Endometrial microvascular endothelial cells (primary cell): ENCODE measurements around the gene THRB. TPM values are rescaled to one million over a fixed set of nuclear protein-coding genes. Genes with fewer than 3 reads are reported as not detected.

Experiments used
- in situ Hi-C: cut with HindIII; loops from 2 replicates; pipeline ENCODE4 v1.10.0; 2017; ENCODE audit warnings: low sequenced_read_pairs, low pct_unique_long_range_greater_than_20kb; ENCODE audit errors: inconsistent ontology term
- total RNA-seq: library from RNA; depleted of rRNA; stranded (reverse); fragments of >200 nt; gene quantifications from one replicate; pipeline ENCODE4 v1.2.3, GENCODE V29; 2015; ENCODE audit errors: inconsistent ontology term

THRB gene
- total RNA-seq, 1 donor from 2014 or later, result 7.1 TPM

DNA sequence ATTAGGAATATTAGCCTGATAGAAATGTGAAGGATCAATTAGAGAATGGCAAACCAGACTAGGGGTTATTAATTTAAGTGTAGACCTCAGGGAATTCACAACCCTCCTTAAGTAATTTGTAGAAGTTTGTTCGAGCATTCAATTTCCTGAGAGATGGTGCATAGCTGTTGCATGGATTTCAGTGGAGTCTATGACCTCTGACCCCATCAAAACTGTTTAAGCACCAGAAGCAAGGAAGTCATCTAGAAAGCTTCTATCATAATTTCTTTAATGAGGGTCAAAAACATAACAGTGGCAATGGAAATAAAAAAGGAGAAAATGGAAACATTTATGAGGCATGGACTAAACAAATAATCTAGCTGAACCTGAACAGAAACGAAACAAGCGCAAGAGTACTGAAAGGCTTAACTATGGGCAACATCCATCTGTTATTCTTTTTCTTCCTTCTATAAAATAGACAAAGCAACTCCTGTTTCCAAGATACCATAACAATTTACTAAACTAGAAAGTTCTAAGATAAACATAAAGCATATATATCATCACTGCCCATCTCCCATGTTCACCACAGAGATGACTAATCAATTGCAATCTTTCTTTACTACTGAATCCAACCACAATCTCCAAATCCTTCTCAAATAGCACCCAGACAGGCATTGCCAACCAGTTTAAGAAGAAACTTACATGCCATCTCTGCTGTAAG lies 151.4 kb downstream of the THRB start:
- in situ Hi-C loops, result no loop called here

DNA sequence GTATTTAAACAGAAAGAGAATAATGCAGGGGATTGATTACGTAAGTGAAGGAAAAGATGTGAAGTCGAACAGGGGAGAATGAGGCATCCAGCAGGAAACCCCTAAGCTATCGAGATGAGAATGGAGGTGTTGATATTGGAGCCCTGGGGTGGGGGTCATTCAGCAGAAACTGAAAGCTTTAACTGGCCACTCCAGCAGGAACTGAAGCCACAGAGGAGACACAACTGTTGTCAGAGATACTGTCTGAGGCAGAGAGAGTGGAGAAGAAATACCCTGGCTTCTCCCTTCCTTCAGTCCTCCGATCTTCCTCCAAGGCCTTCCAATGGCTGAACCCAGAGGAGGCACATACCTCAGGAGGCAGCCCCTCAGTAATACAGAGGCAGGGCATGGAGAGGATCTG lies 152.4 kb downstream of the THRB start:
- in situ Hi-C loops, result no loop called here

DNA sequence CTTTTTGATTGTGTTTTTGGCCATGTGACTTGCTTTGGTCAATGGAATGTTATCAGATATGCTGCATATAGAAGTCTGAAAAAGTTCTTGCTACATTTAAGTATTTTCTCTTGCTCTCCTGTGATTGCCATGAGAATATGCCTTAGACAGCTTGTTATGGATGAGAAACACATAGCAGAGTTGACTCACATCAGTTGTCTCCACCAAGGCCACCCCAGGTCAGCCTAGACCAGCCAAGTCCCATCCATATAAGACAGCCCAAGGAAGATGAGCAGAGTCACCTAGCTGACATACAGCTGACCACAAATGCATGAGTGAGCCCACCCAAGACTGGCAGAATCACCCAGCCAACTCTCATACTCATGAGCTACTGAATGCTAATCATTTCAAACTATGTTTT lies 153.0 kb downstream of the THRB start:
- in situ Hi-C loops, result no loop called here

DNA sequence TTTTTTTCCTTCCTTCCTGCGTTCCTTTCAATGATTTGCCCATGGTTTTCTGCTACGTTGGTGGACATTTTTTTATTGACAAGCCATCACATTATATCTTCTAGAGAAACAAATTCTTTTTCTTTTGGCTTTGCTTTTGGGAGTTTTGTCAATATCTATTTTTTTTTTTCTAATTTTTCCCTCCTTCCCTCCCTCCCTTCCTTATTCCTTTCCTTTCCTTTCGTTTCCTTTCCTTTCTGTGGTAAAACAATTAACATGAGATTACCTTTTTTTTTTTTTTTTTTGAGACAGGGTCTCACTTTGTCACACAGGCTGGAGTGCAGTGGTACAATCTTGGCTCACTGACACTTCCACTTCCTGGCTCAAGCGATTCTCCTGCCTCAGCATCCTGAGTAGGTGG lies 153.7 kb downstream of the THRB start:
- in situ Hi-C loops, result no loop called here

DNA sequence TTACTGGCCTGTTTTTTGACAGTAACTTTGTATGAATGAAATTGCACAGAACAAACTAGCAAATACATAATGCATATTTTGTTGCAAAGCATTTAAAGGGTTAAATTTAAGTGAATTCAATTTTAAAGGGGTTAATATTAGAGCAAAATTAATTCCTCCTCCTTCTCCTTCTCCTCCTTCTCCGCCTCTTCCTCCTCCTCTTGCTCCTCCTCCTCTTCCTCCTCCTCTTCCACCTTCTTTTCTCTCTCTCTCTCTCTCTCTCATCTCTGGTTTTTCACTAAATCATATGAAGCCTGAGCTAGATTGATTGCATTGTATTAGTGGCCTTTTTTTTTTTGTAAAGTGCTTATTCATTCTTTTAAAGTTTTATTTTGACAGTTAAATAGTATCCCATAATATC lies 154.5 kb downstream of the THRB start:
- in situ Hi-C loops, result no loop called here

DNA sequence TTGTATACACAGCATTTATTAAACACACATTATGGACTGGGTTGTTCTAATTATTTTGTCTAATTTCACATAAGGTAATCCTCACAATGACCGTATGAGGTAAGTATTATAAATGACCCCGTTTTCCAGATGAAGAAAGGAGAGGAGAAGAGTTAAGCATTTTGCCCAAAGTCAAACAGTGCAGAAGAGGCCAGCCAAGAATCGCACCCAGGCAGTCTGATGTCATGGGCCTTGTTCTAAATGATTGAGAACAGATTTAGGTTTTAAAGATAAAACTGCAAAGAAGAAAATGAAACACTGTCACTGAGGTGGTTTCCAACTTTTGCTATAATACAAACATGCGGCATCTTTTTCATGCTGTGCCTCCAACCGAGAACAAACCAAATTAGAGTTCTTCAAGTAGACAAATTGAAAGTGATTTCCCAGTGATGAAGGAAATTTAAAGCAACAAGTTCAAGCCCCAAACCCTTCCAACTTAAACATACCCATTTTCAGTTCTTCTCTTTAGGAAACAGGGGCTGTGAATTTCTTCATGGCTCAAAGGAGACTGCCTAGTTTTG lies 155.3 kb downstream of the THRB start:
- in situ Hi-C loops, result no loop called here

DNA sequence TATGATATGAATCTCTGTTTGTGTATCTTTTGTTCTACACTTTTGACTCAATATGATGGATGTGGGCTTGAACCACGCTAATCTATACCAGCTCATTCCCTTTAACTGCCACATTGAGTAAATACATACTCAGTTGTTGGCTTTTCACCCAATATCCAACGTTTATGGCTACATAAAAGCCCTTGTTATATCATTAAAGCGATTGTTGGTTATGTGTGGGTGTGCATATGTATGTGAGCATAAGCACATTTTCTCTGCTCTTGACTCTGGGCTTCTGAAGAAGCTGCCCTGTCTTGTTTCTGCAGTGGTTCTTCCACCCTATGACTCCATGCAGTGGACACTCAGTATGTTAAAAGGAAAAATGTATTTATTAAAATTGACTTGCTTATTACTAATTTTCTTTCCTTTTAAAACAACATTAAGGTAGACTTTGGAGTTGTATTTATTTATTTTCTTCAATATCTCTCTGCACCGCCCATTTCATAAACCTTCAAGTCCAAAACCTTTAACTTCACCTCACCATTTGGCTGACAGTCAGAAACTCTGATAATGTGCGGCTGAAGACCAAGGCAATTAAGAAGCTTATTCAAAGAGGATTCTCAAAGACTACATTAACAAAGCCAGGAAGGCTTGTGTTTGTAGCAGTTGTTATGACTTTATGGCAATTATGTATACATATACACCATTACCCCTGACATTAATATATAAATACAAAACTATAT lies 156.1 kb downstream of the THRB start:
- in situ Hi-C loops, result no loop called here

DNA sequence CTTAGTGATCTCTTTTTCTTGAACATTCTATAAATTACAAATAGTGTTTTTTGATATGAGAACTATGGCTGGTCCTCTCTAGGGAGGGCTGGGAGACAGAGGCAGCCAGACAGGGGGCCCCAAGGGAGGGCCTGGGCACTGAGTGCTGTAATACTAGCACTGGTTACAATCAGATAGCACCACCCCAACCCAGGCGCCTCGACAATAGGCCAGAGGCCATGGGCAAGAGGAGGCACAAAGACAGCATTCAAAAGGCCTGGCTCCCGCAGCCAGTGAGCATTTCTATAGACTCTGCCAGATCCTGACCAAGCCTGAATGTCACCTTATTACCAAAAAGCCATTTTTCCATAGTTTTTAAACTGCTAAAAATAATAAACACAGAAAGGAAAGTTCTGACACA lies 158.5 kb downstream of the THRB start:
- in situ Hi-C loops, result no loop called here

DNA sequence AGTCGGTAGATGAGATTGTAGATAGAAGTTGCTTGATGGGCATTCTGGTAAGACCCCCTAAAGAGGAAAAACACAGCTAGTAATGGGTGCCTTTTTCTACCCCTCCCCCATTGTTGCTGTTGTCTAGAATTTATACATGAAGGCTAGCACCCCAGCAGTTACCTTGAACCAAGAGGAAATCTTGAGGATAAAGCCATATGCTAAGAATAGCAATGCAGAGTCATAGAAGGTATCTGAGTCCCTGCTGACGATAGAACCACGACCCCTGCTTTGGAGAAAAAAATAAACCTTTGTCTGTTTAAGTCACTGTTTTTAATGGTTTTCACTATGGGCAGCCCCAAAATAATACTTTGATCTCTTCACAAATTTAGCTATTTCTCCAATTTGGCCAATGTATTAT lies 162.6 kb downstream of the THRB start:
- in situ Hi-C loops, result no loop called here

DNA sequence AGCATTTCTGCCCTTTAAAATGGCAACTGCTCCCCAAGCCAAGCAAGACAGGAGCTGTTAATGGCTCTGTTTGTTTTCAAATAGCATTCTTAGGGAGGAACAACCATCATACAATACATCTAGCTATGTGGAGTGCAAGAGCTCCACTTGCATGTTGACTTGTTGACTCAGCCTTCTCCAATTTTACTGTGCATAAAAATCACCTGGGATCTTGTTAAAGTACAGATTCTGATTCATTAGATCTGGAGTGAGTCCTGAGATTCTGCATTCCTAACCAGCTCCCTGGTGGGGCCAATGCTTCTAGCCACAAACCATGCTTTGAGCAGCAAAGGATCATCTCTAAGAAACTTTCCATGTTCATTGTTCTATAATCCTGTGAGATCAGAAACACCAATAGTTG lies 171.4 kb downstream of the THRB start:
- in situ Hi-C loops, result no loop called here

DNA sequence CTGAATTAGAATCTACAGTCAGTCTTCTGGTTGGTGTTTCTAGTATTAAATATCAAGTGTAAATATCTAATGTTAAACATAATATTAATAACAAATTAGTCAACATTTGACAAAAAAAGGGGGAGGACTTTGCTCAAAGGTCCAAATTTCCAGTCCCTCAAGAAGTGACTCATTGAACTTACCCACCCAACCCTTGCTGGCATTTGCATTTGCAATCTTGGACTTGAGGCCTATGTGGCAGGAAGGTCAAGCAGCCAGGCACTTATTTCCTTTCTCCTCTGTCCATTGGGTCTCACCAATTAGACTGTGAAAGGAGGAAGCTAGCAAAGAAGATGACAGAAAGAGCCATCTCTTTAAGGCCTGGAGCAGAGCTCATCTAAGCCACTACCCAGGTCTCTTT lies 174.0 kb downstream of the THRB start:
- in situ Hi-C loops, result no loop called here

DNA sequence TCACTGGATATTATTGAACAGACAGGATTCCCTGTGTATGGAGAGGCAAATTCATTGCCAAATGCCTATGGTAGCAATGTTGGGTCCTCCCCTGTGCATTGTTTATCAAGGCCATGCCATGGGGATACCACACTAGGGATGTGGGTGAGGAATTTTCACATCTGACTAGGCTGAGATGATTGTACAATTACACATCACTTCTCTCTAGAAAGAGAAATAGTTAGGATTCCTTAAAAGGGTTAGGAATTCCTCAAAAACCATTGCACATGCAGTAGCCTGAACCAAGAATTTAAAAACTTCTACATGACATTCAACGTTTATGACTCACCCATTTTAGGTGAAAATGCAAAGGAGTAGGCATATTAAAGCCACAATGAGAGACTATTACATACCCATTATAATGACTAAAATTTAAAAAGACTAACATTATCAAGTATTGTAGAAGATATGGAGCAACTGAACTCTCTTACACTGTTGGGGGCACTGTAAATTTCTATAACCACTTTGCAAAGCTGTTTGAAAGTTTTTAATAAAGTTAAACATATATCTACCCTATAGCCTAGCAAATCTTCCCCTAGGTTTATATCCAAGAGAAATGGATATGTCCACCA lies 175.9 kb downstream of the THRB start:
- in situ Hi-C loops, result no loop called here

DNA sequence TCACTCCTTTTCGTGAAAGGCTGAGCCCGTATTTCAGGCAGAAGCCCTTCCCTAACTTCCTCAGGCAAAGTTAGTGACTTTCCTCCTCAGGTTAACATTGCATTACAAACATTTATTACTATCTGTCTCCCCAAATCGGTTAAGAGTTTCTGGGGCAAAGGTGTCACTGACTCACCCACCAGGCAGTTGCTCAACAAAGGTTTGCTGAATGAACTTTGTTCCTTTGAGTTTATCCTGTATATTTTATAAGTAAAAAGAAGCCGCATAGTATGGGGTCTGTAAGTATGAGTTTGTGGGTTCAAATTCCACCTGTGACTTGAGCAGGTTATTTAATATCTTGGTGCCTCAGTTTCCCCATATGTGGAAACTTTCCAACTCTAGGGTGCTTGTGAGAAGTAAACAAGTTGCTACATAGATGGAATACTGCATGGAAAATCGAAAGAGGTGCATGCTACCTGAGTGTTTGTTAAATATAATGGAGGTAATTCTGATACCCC lies 177.7 kb downstream of the THRB start:
- in situ Hi-C loops, result no loop called here

DNA sequence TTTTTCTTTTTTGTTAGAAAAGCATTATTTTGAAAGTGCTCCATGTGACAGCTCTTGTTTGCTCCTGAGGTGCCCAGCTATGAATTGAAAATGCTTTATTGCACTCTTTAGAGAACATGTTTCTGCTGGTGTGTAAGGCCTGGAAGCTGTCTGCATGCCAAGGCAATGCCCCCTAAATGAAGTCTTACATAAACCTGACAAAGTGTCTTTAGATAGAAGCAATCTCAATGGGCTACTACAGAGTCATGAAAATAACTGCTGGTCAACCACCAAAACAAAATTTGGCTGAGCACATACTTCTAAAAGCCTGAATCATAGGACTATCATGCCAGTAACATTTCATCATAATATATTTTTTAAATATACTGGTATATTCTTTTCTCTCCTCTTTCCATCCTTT lies 178.7 kb downstream of the THRB start:
- in situ Hi-C loops, result no loop called here

DNA sequence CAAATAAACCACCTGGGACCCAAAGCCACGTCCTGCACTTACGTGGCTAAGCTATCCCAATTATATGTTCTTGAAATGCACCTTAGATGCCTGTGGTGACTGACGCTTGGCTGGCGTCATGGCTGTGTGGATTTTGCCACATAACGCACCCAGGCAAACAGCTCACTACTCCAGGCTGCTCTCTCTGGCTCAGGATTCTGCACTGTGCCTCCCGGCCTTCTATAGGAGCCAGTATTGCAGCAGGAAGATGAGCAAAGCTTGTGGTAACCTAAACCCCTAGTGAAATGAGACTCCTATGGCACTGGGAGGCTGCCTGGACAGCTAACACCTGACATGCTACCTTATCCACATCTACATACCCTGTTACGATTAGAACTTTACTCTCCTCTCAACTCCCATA lies 179.3 kb downstream of the THRB start:
- in situ Hi-C loops, result no loop called here

DNA sequence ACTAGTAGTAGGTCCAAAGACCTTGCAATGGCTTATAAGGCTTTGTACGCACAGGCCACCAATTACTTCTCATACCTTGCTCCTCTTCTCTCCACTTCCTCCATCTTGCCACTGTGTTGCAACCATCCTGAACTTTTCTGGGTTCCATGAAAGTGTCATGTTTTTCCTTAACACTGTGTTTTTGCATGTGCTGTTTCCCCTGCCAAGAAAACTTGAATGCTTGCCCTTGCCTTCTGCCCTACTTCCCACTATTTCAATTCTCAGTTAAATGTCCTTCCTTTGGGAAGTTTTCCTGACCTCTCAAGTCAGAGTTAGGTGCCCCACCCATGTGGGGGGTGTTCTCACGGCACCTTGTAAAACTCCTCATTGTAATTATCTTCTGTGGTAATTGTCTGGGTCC lies 182.8 kb downstream of the THRB start:
- in situ Hi-C loops, result no loop called here

DNA sequence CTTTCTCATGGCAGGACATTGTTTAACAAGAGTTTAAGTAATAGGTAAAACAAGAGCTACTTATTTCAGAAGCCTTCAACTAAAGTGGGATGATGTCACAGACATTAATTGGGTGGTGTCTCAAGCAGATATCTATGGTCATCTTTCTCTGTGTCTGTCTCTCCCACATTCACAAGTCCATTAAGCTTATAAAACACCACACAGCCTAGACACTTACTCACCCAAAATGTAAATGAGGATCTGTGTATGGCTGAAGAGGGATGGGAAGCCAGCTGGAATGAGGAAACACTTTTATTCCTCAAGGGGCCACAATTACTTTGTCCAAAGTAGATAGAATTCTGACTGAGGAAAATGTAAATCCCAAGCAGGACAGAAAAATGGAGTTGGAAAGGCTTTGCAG lies 183.8 kb downstream of the THRB start:
- in situ Hi-C loops, result no loop called here

DNA sequence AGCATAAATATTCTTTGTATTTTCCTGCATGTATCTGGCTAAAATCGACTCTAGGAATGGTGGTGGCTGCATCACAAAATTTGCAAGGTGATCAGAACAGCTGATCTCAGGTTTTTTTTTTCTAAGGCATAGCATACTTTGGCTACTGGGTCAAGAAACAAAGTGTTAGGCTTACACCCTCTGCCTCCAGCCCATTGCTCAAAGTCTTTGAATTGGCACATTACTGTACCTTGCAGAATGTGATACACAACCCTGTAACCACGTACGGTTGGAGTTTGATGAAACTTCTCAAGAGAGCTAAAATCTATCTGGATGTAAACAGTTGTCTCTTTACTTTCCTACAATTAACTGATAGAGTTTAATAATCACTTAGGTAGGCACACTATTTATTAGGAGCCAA lies 188.1 kb downstream of the THRB start:
- in situ Hi-C loops, result no loop called here

DNA sequence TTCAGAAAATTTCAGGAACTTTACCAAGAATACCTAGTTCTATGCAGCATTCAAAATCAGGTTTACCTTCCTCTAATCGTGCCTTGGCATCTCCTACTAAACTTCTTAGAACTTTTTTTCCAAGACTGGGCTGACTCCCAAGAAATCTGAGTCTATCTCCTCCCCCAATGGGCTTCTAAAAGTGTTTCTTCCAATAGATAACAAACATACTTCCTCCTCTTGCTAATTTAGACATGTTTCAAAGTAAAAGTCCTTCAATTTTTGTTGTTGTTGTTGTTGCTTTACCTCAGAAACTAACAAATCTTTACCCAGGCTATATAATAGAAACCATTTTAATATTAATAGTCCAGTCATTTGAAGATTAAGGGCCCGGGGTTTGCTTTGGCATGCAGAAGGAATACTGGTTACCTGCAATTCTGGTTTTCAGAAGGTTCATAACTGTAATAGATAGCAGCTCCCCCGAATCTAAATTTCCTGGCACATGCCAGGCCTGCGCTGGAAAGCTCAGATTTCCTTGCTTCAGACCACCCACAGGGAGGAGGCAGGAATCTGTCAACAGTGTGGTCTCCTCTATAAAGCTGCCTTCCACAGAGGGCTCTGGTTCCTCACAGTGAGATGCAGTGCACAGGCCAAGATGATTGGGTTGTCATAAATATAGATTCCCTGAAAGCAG lies 188.7 kb downstream of the THRB start:
- in situ Hi-C loops, result no loop called here
